Hepatic stellate cell (primary cell): Measurements from ENCODE around the gene EDEM2.
"Not testable (repeated sequence)": the region's sequence is repeated elsewhere in the genome, so short reads cannot be mapped to it uniquely, and the experiment has no call there.

Experiments
- DNase-seq: peaks from one replicate; pipeline ENCODE4 v3.0.0; 2011; ENCODE audit warnings: low spot score

The EDEM2 gene

DNA sequence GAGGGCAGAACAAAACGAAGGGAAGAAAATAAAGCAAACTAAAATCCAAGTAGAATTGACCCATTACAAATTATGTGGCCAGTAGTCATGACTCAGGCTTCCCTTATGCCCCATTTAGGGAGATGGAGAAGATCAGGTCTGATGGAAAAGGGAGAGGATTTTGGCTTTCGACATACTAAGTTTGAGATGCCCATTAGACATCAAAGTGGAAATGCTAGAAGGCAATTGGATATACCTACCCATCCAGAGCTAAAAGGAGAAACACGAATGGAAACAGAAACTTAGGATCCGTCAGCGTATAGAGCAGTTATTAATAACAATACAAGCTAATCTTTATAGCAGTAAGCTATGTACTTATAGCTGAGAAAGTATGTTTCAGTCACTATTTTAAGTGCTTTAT lies 59.3 kb downstream of the EDEM2 start:
- DNase-seq = no peak

DNA sequence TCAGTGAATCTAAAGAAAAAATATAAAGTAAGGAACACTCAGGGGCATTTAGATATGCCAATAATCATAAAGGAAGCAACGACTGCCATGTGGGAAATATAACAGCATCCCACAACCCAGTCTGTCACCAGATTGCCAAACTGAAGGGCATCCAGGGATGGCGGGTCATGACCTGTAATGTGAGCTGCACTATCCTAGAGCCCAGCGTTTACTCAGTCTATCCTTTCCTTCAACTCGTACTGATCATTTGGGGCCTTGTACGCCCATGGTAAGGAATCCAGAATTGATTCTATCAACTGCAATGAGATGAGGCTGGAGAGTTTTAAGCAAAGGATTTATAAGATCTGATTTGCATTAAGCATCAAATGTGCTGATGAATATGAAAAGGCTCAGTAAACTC lies 59.8 kb downstream of the EDEM2 start:
- DNase-seq = no peak

DNA sequence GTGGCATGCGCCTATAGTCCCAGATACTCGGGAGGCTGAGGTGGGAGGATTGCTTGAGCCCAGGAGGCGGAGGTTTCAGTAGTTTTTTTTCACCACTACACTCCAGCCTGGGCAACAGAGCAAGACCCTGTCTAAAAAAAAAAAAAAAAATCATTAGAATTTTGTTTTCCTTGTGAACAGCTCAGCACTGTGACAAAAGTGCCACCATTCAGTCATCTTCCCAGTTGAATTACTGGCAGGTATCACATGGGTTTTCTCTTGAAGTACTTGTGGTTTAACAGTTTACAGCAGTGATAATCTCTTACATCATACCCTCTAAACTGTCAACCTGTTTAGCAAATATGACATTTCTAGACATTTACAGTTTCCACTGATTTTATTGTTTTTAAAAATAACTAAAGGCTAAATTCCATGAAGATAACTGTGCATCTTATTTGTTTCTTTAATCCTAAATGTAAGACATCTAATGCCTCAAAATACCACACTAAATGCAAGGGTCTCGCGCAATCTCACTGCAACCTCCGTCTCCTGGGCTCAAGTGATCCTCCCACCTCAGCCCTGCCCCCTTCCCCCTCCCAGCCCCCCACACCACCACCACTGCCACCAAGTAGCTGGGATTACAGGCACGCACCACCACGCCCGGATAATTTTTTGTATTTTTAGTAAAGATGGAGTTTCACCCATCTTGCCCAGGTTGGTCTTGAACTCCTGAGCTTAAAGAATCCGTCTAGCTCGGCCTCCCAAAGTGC lies 61.5 kb downstream of the EDEM2 start:
- no peak for DNase-seq

DNA sequence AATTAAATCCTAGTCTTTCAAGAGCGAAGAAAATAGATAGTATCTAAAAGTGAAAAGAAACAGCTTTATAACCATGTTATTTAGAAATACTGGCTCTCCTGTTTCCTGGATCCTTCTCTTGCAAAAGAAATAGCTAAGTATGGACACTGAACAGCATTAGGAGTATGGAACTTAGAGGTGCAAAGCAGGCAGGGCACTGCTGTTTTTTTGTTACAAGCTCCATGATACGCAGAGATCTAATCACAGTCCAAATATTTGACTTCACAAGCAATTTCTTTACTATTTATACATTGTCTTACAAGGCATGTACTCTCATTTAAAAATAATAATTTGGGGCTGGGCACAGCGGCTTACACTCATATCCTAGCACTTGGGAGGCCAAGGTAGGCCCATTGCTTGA lies 62.1 kb downstream of the EDEM2 start:
- DNase-seq = no peak

DNA sequence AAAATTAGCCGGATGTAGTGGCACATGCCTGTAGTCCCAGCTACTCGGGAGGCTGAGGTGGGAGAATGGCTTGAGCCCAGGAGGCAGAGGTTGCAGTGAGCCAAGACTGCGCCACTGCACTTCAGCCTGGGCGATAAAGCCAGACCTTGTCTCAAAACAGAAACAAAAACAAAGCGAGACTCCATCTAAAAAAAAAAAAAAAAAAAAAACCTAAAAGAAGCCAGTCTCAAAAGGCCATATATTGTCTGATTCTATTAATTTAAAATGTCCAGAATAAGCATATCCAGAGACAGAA lies 66.8 kb downstream of the EDEM2 start:
- DNase-seq = not testable (repeated sequence)

DNA sequence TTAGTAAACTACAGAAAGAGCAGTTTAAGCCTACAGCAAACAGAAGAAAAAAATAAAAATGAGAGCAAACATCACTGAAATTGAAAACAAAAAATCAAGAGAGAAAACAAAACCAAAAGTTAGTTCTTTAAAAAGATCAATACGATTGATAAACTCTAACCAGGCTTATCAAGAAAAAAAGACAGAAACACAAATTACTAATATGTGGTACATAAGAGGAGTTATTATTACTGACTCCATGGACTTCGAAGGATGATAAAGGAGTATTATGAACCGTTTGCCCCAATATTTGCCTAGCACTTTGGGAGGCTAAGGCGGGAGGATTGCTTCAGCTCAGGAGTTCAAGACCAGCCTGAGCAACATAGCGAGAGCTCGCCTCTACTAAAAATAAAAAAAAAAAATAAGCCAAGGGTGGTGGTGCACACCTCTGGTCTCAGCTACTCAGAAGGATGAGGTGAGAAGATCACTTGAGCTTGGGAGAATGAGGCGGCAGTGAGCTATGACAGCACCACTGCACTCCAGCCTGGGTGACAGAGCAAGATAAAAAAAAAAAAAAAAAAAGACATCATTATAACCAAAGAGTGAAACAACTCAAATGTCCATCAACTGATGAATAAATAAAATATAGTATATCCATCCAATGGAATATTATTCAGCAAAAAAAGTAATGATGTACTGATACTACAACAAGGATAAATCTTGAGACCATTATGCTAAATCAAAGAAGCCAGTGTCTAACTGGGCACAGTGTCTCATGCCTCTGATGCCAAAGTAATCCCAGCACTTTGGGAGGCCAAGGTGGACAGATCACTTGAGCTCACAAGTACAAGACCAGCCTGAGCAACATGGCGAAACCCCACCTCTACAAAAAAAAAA lies 67.4 kb downstream of the EDEM2 start:
- DNase-seq = no peak

DNA sequence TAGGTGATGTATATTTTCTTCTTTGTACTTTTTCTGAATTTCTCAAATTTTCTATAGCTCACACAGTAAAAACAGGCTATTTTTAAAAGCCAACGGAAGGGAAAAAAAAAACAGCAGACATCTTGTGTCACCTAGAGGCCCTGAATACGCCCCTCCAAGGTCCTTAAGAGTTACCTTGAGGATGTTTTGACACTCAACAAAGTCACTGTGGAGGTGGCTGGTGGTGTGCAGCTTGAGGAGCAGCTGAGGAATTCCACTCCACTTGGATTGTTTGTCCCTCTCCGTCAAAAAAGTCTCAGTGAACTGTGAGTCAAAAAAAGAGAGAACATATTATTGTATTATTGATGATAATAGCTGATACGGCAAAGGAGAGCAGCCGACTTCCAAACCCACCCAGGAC lies 69.3 kb downstream of the EDEM2 start:
- no peak for DNase-seq

DNA sequence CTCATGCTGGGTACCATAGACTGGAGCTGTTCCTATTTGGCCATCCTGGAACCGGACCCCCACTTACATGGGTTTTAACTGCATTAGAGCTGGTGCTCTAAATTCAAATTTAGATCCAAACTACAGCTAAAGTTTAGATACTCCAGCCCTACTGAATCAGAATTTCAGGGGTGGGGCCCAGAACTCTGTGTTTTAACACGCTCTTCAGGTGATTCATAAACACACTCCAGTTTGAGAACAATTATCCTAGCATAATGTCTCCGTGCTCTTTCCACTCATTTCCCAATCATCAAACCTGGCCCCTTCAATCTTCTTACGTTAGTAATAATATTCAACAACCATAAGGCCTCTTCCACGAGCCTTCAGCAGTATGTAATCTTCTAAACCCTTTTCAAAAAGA lies 69.8 kb downstream of the EDEM2 start:
- DNase-seq = no peak

DNA sequence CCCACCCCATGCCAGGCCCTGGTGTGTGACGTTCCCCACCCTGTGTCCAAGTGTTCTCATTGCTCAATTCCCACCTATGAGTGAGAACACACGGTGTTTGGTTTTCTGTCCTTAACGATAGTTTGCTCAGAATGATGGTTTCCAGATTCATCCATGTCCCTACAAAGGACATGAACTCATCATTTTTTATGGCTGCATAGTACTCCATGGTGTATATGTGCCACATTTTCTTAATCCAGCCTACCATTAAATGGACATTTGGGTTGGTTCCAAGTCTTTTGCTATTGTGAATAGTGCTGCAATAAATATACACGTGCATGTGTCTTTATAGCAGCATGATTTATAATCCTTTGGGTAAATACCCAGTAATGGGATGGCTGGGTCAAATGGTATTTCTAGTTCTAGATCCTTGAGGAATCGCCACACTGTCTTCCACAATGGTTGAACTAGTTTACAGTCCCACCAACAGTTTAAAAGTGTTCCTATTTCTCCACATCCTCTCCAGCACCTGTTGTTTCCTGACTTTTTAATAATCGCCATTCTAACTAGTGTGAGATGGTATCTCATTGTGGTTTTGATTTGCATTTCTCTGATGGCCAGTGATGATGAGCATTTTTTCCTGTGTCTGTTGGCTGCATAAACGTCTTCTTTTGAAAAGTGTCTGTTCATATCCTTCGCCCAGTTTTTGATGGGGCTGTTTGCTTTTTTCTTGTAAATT lies 75.5 kb downstream of the EDEM2 start:
- not testable (repeated sequence) for DNase-seq

DNA sequence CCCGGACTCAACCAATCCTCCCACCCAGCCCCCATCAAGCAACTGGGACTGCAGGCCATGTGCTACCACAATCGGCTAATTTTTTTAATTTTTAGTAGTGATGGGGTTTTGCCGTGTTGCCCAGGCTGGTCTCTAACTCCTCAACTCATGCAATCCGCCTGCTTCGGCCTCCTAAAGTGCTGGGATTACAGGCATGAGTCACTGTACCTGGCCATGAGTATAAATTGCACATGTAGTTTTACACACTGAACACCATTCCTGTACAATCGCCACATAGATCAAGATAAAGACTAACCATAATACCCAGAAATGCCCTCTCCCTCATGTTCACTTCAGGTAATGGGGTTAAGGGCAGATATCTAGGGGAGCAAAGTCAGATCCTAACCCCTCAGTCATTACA lies 80.9 kb downstream of the EDEM2 start:
- no peak for DNase-seq
